Thymus (tissue), 11 donors: ENCODE data around the gene DCAF15. TPM values are rescaled to one million over a fixed set of nuclear protein-coding genes. Genes with fewer than 3 reads are reported as not detected.

Source experiments
- DNase-seq, 9 donors: peaks; one replicate each; pipeline ENCODE4 v3.0.0-alpha.2; 2013; ENCODE audit warnings: low spot score in 9 of 9, low read depth in 6 of 9, missing footprints in 1 of 9
- H3K27ac ChIP-seq, 2 donors: one replicate each; pipeline ENCODE4 v1.5.1; 2013; ENCODE audit warnings: control low read depth in 1 of 2, low read depth in 1 of 2, low read length in 1 of 2, mild to moderate bottlenecking in 1 of 2, moderate library complexity in 1 of 2
- H3K27me3 ChIP-seq, 2 donors: one replicate each; pipeline ENCODE4 v1.5.1; 2013; ENCODE audit warnings: low read length in 1 of 2; ENCODE audit not compliant: control insufficient read depth in 2 of 2, insufficient read depth in 1 of 2
- H3K36me3 ChIP-seq, 2 donors: one replicate each; pipeline ENCODE4 v1.5.1; 2013; ENCODE audit warnings: low read length in 1 of 2, mild to moderate bottlenecking in 1 of 2, moderate library complexity in 1 of 2; ENCODE audit not compliant: control insufficient read depth in 2 of 2, insufficient read depth in 2 of 2
- H3K4me1 ChIP-seq, 2 donors: one replicate each; pipeline ENCODE4 v1.5.1; 2013; ENCODE audit warnings: low read length in 2 of 2; ENCODE audit not compliant: control insufficient read depth in 2 of 2, insufficient read depth in 2 of 2
- H3K4me3 ChIP-seq, 2 donors: one replicate each; pipeline ENCODE4 v1.5.1; 2013; ENCODE audit warnings: low read length in 2 of 2, control low read depth in 1 of 2, mild to moderate bottlenecking in 1 of 2
- H3K9me3 ChIP-seq, 2 donors: one replicate each; pipeline ENCODE4 v1.5.1; 2013; ENCODE audit warnings: low read length in 1 of 2, mild to moderate bottlenecking in 1 of 2; ENCODE audit not compliant: control insufficient read depth in 2 of 2, insufficient read depth in 1 of 2
- whole genome bisulfite sequencing: extraction: QIAGEN DNeasy Blood & Tissue Kit; methylation state at CpG from one replicate; pipeline ENCODE4 v1.1.7; 2013; 5-methylcytosine and 5-hydroxymethylcytosine counted together
- polyA plus RNA-seq: library from polyadenylated mRNA; stranded (reverse); fragments of 200-250 nt; gene quantifications from one replicate; pipeline ENCODE4 v1.2.3, GENCODE V29; 2013
- total RNA-seq: library from RNA; stranded (reverse); fragments of 120-200 nt; gene quantifications from one replicate; pipeline ENCODE4 v1.2.4, GENCODE V29; 2013
- donor health status: healthy.

Gene DCAF15
- total and polyA plus RNA-seq, 2 donors, result 24.0 to 95.4 TPM

DNA sequence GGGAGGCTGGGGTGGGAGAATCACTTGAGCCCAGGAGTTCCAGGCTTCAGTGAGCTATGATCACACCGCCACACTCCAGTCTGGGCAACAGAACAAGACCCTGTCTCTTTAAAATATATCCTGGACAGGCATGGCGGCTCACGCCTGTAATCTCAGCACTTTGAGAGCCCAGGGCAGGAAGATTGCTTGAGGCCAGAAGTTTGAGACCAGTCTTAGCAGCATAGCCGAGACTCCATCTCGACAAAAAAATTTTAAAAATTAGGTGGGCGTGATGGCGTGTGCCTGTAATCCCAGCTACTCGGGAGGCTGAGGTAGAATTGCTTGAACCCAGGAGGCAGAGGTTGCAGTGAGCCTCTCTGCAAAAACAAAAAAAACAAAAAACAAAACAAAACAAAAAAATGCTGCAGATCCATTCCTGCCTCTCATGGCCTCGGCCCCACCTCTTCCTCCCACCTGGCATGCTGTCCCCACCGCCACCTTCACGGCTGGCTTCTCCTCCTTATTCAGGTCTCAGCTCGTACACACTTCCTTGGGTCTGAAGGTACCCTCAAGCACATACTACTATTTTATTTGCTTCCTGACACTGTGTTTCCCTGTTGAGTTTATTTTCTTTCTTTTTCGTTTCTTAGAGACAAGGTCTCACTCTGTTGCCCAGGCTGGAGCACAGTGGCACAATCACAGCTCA, 48.5 kb downstream of the DCAF15 start:
- H3K4me3 ChIP-seq, result no peak overlapping the region
- no peaks in the 10 kb centered on the region for H3K27me3 ChIP-seq
- H3K27ac ChIP-seq, result peak overlapping the region; percentile 0 to 74
- peaks cover 41 to 55% of the 10 kb centered on the region in 2 donors for H3K4me1 ChIP-seq
- WGBS, result 83% methylated on average over 13 of the region's 13 CpGs
- peaks cover 4 to 9% of the 10 kb centered on the region in 2 donors for H3K9me3 ChIP-seq
- DNase-seq, result peak in 1 of 9 donors; percentile 47
- peaks cover 12 to 27% of the 10 kb centered on the region in 2 donors for H3K36me3 ChIP-seq

DNA sequence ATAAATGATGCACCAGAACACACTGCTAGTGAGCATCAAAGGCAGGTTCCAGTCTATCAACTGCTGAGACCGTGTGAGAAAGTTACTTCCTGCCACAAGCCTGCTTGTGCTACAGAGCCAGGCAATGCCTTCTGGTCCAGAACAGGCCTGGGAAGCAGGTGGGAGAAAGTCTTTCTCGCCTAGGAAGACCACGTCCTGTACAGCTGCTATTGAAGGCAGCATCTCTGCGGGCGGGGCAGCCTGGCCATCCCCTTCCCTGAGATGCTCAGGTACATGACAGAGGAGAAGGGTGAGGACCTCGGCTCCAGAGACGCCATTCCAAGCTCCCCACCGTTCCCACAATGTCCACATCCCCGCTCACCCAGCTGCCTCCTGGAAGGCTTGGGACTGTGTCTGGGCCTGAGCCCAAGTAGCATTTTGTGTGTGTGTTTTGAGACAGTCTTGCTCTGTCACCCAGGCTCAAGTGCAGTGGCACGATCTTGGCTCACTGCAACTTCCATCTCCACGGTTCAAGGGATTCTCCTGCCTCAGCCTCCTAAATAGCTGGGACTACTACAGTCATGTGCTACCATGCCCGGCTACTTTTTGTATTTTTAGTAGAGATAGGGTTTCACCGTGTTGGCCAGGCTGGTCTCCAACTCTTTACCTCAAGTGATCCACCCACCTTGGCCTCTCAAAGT, 50.4 kb downstream of the DCAF15 start:
- no peaks in the 10 kb centered on the region for H3K27me3 ChIP-seq
- DNase-seq, result peak in 1 of 9 donors; percentile 76
- 60% methylated on average over 13 of the region's 13 CpGs for WGBS
- H3K4me3 ChIP-seq, result no peak overlapping the region
- peak overlapping the region; percentile 91 to 95 for H3K27ac ChIP-seq
- H3K36me3 ChIP-seq, result peaks cover 3 to 12% of the 10 kb centered on the region in 2 donors
- peaks cover 41 to 57% of the 10 kb centered on the region in 2 donors for H3K4me1 ChIP-seq
- peaks cover 4 to 9% of the 10 kb centered on the region in 2 donors for H3K9me3 ChIP-seq

DNA sequence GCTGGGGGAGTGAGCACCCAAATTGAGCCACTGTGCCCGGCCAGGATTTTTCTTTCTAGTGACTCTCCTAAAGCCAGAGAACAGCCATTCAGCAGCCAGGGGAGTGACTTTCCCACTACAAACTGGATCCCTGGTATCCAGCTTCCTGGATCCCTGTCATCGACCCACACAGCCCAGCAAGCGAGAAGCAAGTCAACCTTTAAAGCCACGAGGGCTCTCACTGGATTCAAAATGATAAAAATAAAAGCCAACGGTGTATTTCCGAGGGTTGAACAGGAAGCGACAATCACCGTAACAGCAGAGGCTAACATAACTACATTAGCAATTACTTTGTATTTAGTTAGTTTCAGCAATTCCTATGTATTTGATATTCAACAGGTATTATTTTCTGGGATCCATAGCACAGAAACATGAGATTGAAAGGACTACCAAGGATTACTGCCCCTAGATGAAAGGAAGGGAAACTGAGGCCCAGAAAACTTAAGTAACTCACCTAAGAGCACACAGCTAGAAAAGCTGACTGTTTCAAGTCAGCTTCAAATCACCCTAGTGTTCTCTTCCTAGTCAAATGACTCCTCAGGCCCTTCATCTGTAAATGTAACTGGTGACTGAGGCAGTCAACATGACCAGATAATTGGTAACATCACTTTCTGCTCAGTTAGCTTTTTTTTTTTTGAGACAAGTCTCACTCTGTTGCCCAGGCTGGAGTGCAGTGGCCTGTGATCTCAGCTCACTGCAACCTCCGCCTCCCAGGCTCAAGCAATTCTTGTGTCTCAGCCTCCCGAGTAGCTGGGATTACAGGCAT, 51.1 kb downstream of the DCAF15 start:
- peak in 1 of 9 donors; percentile 55 for DNase-seq
- H3K4me3 ChIP-seq, result no peak overlapping the region
- peaks cover 41 to 57% of the 10 kb centered on the region in 2 donors for H3K4me1 ChIP-seq
- peaks cover 4 to 9% of the 10 kb centered on the region in 2 donors for H3K9me3 ChIP-seq
- H3K27ac ChIP-seq, result peak overlapping the region; percentile 91 to 95
- 29% methylated on average over 10 of the region's 10 CpGs for WGBS
- no peaks in the 10 kb centered on the region for H3K27me3 ChIP-seq
- H3K36me3 ChIP-seq, result peaks cover 0 to 8% of the 10 kb centered on the region in 2 donors

- Histone ChIP-seq H3K36me3 (no peaks in the 10 kb centered on the region), H3K4me1 (peaks cover 41 to 57% of the 10 kb centered on the region in 2 donors), H3K27me3 (no peaks in the 10 kb centered on the region), H3K9me3 (no peaks in the 10 kb centered on the region), H3K27ac (peak overlapping the region; percentile 84 to 95), H3K4me3 (no peak overlapping the region)
- peak in 1 of 9 donors; percentile 33 for DNase-seq
- WGBS, result 38% methylated on average over 14 of the region's 14 CpGs
These were observed 52.5 kb downstream of the DCAF15 start for GRCh38 chr19:14004619-14005348.

GRCh38 chr19:14005349-14006084, 53.2 kb downstream of the DCAF15 start:
- H3K4me3 ChIP-seq, result peak overlapping the region; percentile 77 to 100
- 6% methylated on average over 50 of the region's 50 CpGs for WGBS
- DNase-seq, result peak in 8 of 9 donors; percentile 71 to 92 (median 82)

DNA sequence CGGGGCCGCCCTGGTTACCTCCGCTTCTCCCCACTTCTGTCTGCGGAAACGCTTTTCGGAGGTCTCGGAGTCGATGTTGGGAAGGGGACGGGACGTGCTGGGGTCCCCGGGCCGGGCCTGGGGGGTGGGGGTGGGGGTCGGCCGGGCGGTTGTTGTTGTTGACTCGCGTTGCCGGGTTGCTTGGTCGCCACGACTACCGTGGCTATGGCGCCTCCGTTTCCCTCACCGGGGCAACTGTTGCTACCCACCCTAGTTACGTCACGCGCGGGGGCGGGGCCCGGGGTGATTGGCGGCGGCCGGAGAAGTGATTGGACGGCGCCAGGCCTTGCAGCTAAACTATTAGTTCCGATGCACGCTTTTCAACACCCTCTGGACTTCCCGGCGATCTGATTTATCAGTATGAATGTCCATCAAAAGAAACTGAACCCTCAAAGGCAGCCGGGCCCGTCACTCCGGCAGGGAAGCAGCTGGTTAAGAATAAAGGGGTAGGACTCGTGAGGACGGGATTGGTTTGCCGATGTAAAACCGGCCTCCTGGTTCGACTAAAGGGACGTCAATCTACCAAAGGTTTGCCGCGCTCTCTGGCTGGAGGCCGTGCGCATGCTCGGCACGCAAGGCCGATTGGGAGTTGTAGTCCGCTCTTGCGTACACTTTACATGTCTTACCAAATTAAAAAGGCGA, 53.9 kb downstream of the DCAF15 start, which contains the start of gene RFX1:
RFX1 (minus strand) TSS at position 236 of the 681 bp plus-strand sequence. CDS start 12,477 bp downstream, outside the sequence.
- no peaks in the 10 kb centered on the region for H3K27me3 ChIP-seq
- DNase-seq, result peak; percentile 96 to 99 (median 98)
- under 1% methylated on average over 58 of the region's 58 CpGs for WGBS
- peak within 1 kb of the TSS; percentile 77 to 100 for H3K4me3 ChIP-seq
- peak within 1 kb of the TSS; percentile 94 to 95 for H3K27ac ChIP-seq
- H3K9me3 ChIP-seq, result no peaks in the 10 kb centered on the region
- peaks cover 33 to 47% of the 10 kb centered on the region in 2 donors for H3K4me1 ChIP-seq
- H3K36me3 ChIP-seq, result no peaks in the 10 kb centered on the region

More at GRCh38 chr19:14005349-14006084, 53.2 kb downstream of the DCAF15 start:
- Histone ChIP-seq H3K36me3 (no peaks in the 10 kb centered on the region), H3K27ac (peak overlapping the region; percentile 94 to 95), H3K4me1 (peaks cover 39 to 54% of the 10 kb centered on the region in 2 donors), H3K9me3 (no peaks in the 10 kb centered on the region), H3K27me3 (no peaks in the 10 kb centered on the region)

DNA sequence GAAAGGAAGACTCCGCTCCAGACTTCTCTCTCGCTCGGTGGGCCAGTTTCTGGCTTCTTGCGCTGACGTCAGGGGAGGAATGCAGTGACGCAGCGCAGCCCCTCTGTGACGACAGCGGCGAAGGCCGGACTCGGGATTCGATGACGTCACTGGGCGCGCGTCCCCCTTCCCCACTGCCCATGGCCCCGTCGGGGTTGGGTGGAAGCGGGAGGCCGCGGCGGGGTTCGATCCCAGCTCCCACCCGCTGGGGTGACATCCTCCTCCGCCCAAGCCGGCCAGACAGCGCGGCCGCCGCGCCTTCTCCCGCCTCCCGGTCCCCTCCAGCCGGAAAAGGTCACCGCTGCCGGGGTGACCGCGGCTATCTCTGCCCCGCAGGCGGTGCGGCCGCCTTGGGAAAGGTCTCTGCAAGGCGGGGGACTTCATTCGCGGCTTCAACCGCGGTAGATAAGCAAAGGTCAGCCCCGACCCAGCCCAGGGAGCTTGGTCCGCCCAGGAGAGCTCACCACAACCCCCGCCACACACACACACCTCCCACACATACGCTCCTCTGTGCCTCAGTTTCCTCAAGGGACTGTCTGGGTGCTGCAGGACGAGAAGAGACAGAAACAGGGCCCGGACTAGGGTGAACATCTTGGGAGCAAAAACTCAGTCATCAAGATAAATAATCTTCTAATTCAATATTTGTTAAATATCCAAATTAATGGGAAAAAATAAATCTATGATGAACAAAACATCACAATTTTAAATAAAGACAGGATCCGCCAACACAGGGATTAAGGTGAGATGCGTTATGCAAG, 54.7 kb downstream of the DCAF15 start:
- H3K4me3 ChIP-seq, result peak overlapping the region; percentile 77 to 100
- peaks cover 26 to 39% of the 10 kb centered on the region in 2 donors for H3K4me1 ChIP-seq
- H3K27me3 ChIP-seq, result no peaks in the 10 kb centered on the region
- DNase-seq, result no peak
- H3K36me3 ChIP-seq, result no peaks in the 10 kb centered on the region
- peak overlapping the region; percentile 94 to 95 for H3K27ac ChIP-seq
- whole genome bisulfite sequencing, result 8% methylated on average over 56 of the region's 56 CpGs
- no peaks in the 10 kb centered on the region for H3K9me3 ChIP-seq
